Skin epidermis (tissue), 12 donors: ENCODE data around the gene TTLL5.

Source experiments
- H3K27ac ChIP-seq, 21 experiments: fragments of 200-600 bp; sonication (generic) in 11 of 21; one replicate each; pipeline ENCODE4 v1.5.0; 2020; ENCODE audit warnings: mild to moderate bottlenecking in 3 of 21, inconsistent platforms in 2 of 21, moderate library complexity in 2 of 21
- H3K4me3 ChIP-seq, 7 experiments: fragments of 200-600 bp; sonication (generic) in 2 of 7; one replicate each; pipeline ENCODE4 v1.5.0; 2020; ENCODE audit warnings: inconsistent platforms in 2 of 7, mild to moderate bottlenecking in 2 of 7, moderate library complexity in 1 of 7

Gene TTLL5

GRCh38 chr14:75660630-75661498, at the start of gene TTLL5, which contains the start of gene ERG28:
Gene TTLL5, plus strand, starts transcription at chr14:75661246. Its CDS starts 1,904 bp downstream, at chr14:75663150.
Gene ERG28, minus strand, starts transcription at chr14:75660876. Its CDS starts 3,374 bp downstream, at chr14:75657502.
- Histone ChIP-seq H3K27ac (peak within 1 kb of the TSS in 20 of 21 experiments; percentile 43 to 93 (median 84)), H3K4me3 (peak within 1 kb of the TSS; percentile 63 to 98 (median 79))

- Histone ChIP-seq H3K4me3 (no peak overlapping the region), H3K27ac (no peak overlapping the region)
Measured at GRCh38 chr14:75612157-75612556, 48.9 kb upstream of the TTLL5 start.

- H3K4me3 ChIP-seq: no peak overlapping the region
- peak overlapping the region in 3 of 21 experiments; percentile 36 to 63 (median 37) for H3K27ac ChIP-seq
Measured at GRCh38 chr14:75614179-75614578, 46.9 kb upstream of the TTLL5 start.

GRCh38 chr14:75615200-75615599, 45.8 kb upstream of the TTLL5 start:
- Histone ChIP-seq H3K27ac (peak overlapping the region in 6 of 21 experiments; percentile 3 to 63 (median 33)), H3K4me3 (no peak overlapping the region)

- no peak overlapping the region for H3K4me3 ChIP-seq
- no peak overlapping the region for H3K27ac ChIP-seq
Measured at GRCh38 chr14:75619548-75619947, 41.5 kb upstream of the TTLL5 start.

GRCh38 chr14:75625034-75625433, 36.0 kb upstream of the TTLL5 start:
- Histone ChIP-seq H3K27ac (no peak overlapping the region), H3K4me3 (no peak overlapping the region)

- H3K27ac ChIP-seq: no peak overlapping the region
- H3K4me3 ChIP-seq: no peak overlapping the region
Measured at GRCh38 chr14:75626396-75626795, 34.6 kb upstream of the TTLL5 start.

- no peak overlapping the region for H3K4me3 ChIP-seq
- H3K27ac ChIP-seq: no peak overlapping the region
Measured at GRCh38 chr14:75626863-75627262, 34.2 kb upstream of the TTLL5 start.

GRCh38 chr14:75627406-75627805, 33.6 kb upstream of the TTLL5 start:
- no peak overlapping the region for H3K4me3 ChIP-seq
- H3K27ac ChIP-seq: no peak overlapping the region

GRCh38 chr14:75628816-75629215, 32.2 kb upstream of the TTLL5 start:
- H3K4me3 ChIP-seq: no peak overlapping the region
- H3K27ac ChIP-seq: no peak overlapping the region

GRCh38 chr14:75630695-75631452, 30.2 kb upstream of the TTLL5 start:
- no peak overlapping the region for H3K27ac ChIP-seq
- H3K4me3 ChIP-seq: no peak overlapping the region

- H3K27ac ChIP-seq: no peak overlapping the region
- H3K4me3 ChIP-seq: no peak overlapping the region
Measured at GRCh38 chr14:75631453-75631831, 29.6 kb upstream of the TTLL5 start.

- H3K27ac ChIP-seq: peak overlapping the region in 1 of 21 experiments; percentile 36
- H3K4me3 ChIP-seq: no peak overlapping the region
Measured at GRCh38 chr14:75634848-75635247, 26.2 kb upstream of the TTLL5 start.

- H3K4me3 ChIP-seq: no peak overlapping the region
- peak overlapping the region in 1 of 21 experiments; percentile 6 for H3K27ac ChIP-seq
Measured at GRCh38 chr14:75636100-75636692, 24.9 kb upstream of the TTLL5 start.

- peak overlapping the region in 3 of 21 experiments; percentile 9 to 51 (median 10) for H3K27ac ChIP-seq
- H3K4me3 ChIP-seq: no peak overlapping the region
Measured at GRCh38 chr14:75640876-75641275, 20.2 kb upstream of the TTLL5 start.

- Histone ChIP-seq H3K27ac (no peak overlapping the region), H3K4me3 (no peak overlapping the region)
Measured at GRCh38 chr14:75643985-75644384, 17.1 kb upstream of the TTLL5 start.

- Histone ChIP-seq H3K27ac (no peak overlapping the region), H3K4me3 (no peak overlapping the region)
Measured at GRCh38 chr14:75645056-75645455, 16.0 kb upstream of the TTLL5 start.

GRCh38 chr14:75646762-75647161, 14.3 kb upstream of the TTLL5 start:
- H3K4me3 ChIP-seq: no peak overlapping the region
- no peak overlapping the region for H3K27ac ChIP-seq

- Histone ChIP-seq H3K4me3 (no peak overlapping the region), H3K27ac (no peak overlapping the region)
Measured at GRCh38 chr14:75647640-75648039, 13.4 kb upstream of the TTLL5 start.
